ENCODE results near the gene CSRNP2.
"Not testable (repeated sequence)": the region's sequence is repeated elsewhere in the genome, so short reads cannot be mapped to it uniquely, and the experiment has no call there.

DNA sequence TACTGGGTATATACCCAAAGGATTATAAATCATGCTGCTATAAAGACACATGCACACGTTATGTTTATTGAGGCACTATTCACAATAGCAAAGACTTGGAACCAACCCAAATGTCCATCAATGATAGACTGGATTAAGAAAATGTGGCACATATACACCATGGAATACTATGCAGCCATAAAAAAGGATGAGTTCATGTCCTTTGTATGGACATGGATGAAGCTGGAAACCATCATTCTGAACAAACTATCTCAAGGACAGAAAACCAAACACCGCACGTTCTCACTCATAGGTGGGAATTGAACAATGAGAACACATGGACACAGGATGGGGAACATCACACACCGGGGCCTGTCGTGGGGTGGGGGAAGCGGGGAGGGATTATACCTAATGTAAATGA is 4.5 kb downstream of the CSRNP2 start:
- TF ChIP-seq CEBPB, POLR2A, MAFK (IDR thresholded peaks at IDR 0.05; ENCODE audit: low read depth, low read length): not testable (repeated sequence)
- TF ChIP-seq, protein P1, sequence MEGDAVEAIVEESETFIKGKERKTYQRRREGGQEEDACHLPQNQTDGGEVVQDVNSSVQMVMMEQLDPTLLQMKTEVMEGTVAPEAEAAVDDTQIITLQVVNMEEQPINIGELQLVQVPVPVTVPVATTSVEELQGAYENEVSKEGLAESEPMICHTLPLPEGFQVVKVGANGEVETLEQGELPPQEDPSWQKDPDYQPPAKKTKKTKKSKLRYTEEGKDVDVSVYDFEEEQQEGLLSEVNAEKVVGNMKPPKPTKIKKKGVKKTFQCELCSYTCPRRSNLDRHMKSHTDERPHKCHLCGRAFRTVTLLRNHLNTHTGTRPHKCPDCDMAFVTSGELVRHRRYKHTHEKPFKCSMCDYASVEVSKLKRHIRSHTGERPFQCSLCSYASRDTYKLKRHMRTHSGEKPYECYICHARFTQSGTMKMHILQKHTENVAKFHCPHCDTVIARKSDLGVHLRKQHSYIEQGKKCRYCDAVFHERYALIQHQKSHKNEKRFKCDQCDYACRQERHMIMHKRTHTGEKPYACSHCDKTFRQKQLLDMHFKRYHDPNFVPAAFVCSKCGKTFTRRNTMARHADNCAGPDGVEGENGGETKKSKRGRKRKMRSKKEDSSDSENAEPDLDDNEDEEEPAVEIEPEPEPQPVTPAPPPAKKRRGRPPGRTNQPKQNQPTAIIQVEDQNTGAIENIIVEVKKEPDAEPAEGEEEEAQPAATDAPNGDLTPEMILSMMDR (conservative IDR thresholded peaks at IDR 0.05; ENCODE audit: low read depth, low read length), result not testable (repeated sequence)
- TF ChIP-seq, protein P2, sequence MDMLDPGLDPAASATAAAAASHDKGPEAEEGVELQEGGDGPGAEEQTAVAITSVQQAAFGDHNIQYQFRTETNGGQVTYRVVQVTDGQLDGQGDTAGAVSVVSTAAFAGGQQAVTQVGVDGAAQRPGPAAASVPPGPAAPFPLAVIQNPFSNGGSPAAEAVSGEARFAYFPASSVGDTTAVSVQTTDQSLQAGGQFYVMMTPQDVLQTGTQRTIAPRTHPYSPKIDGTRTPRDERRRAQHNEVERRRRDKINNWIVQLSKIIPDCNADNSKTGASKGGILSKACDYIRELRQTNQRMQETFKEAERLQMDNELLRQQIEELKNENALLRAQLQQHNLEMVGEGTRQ (IDR thresholded peaks at IDR 0.05; ENCODE audit: low read depth, low read length), result not testable (repeated sequence)
